ENCODE data around the gene PCDH1. TPM values are rescaled to one million over a fixed set of nuclear protein-coding genes. Genes with fewer than 3 reads are reported as not detected.
A peak's percentile ranks its signal among the peaks of the same experiment; 100 is the strongest.

Gene PCDH1
- total RNA-seq, 1 donor from 2014 or later, result 7.9 TPM

DNA sequence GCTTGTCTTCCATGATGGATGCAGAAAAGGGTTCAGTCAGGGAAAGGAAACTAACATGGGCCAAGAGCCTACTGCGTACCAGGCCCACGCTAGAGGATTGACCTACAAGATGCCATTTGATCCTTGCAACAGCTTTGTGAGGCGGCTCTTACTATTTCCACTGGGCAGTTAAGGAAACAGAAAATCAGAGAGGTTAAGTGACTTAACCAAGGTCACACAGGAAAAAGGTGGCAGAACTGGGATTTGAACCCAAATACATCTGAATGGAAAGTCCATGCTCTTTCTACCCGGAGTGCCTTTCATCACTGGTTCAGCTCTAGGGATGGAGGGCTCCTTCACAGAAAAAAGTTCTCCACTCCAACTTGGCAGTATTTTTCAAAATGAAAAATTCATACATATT, 50.0 kb downstream of the PCDH1 start:
- Mint-ChIP-seq H3K27me3 (ENCODE audit: unreplicated experiment) (no peaks in the 10 kb centered on the region), H3K4me1 (ENCODE audit: low read depth, unreplicated experiment) (peaks cover 2% of the 10 kb centered on the region), H3K27ac (ENCODE audit: unreplicated experiment) (no peak overlapping the region), H3K4me3 (ENCODE audit: unreplicated experiment) (no peak overlapping the region), H3K9me3 (ENCODE audit: unreplicated experiment) (peaks cover 3% of the 10 kb centered on the region), H3K36me3 (ENCODE audit: unreplicated experiment) (no peaks in the 10 kb centered on the region)
- no peak for DNase-seq
- TF ChIP-seq CTCF (IDR thresholded peaks at IDR 0.05; ENCODE audit: partially characterized antibody, unreplicated experiment), result no peak

DNA sequence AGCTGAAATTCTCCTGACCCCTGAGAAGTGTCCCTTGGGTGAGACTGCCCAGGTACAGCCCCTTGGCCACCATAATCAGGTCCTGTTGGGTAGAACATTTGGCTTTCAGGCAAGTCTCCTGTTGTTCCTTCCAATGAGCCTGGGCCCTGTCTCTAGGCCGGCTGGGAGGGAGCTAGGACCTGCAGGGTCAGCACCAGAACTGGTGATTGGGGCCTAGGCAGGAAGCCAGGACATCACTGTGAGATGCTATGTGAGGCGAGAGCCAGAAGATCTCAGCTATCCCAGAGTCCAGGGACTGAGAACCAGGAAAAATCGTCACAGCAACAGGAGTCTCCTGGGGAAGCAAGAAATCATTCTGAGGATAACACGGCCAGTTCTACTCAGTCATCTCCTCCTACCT, 51.5 kb downstream of the PCDH1 start:
- H3K4me1 Mint-ChIP-seq (ENCODE audit: low read depth, unreplicated experiment), result no peaks in the 10 kb centered on the region
- peaks cover 3% of the 10 kb centered on the region for H3K9me3 Mint-ChIP-seq (ENCODE audit: unreplicated experiment)
- H3K27me3 Mint-ChIP-seq (ENCODE audit: unreplicated experiment), result no peaks in the 10 kb centered on the region
- no peak for DNase-seq
- TF ChIP-seq CTCF (IDR thresholded peaks at IDR 0.05; ENCODE audit: partially characterized antibody, unreplicated experiment), result no peak
- no peak overlapping the region for H3K4me3 Mint-ChIP-seq (ENCODE audit: unreplicated experiment)
- H3K36me3 Mint-ChIP-seq (ENCODE audit: unreplicated experiment), result no peaks in the 10 kb centered on the region
- no peak overlapping the region for H3K27ac Mint-ChIP-seq (ENCODE audit: unreplicated experiment)

GRCh38 chr5:141825791-141826560, 52.2 kb downstream of the PCDH1 start:
- Mint-ChIP-seq H3K36me3 (ENCODE audit: unreplicated experiment) (no peaks in the 10 kb centered on the region), H3K27me3 (ENCODE audit: unreplicated experiment) (peaks cover 2% of the 10 kb centered on the region), H3K9me3 (ENCODE audit: unreplicated experiment) (peaks cover 1% of the 10 kb centered on the region), H3K4me1 (ENCODE audit: low read depth, unreplicated experiment) (no peaks in the 10 kb centered on the region), H3K4me3 (ENCODE audit: unreplicated experiment) (no peak overlapping the region), H3K27ac (ENCODE audit: unreplicated experiment) (no peak overlapping the region)
- no peak for DNase-seq
- TF ChIP-seq CTCF (IDR thresholded peaks at IDR 0.05; ENCODE audit: partially characterized antibody, unreplicated experiment), result peak; percentile 53

DNA sequence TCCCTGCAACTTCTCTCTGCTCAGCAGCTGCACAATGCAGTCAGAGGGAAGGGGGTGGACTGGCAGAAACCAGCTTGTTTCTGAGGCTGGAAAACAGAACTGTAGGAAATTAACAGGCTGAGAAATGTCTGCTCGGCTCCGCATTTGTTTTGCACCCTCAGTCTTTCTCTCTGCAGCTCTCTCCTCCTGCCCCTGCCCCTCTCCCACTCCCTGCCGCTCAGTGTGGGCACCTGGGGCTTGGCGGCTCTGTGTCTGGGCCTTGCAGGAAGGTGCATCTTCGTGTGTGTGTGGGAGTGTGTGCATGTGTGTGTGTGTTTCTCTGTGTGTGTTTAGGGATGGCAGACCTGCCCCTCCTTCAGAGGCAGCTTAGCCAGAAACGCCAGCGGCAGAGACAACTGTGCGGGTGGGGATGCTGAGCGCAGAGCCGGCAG, 53.0 kb downstream of the PCDH1 start:
- TF ChIP-seq CTCF (IDR thresholded peaks at IDR 0.05; ENCODE audit: partially characterized antibody, unreplicated experiment), result no peak
- DNase-seq, result no peak
- H3K27ac Mint-ChIP-seq (ENCODE audit: unreplicated experiment), result no peak overlapping the region
- H3K27me3 Mint-ChIP-seq (ENCODE audit: unreplicated experiment), result peaks cover 2% of the 10 kb centered on the region
- no peak overlapping the region for H3K4me3 Mint-ChIP-seq (ENCODE audit: unreplicated experiment)
- no peaks in the 10 kb centered on the region for H3K9me3 Mint-ChIP-seq (ENCODE audit: unreplicated experiment)
- no peaks in the 10 kb centered on the region for H3K36me3 Mint-ChIP-seq (ENCODE audit: unreplicated experiment)
- H3K4me1 Mint-ChIP-seq (ENCODE audit: low read depth, unreplicated experiment), result no peaks in the 10 kb centered on the region

- H3K4me3 Mint-ChIP-seq (ENCODE audit: unreplicated experiment), result no peak overlapping the region
- no peaks in the 10 kb centered on the region for H3K4me1 Mint-ChIP-seq (ENCODE audit: low read depth, unreplicated experiment)
- H3K36me3 Mint-ChIP-seq (ENCODE audit: unreplicated experiment), result no peaks in the 10 kb centered on the region
- no peak for TF ChIP-seq CTCF (IDR thresholded peaks at IDR 0.05; ENCODE audit: partially characterized antibody, unreplicated experiment)
- peaks cover 3% of the 10 kb centered on the region for H3K27me3 Mint-ChIP-seq (ENCODE audit: unreplicated experiment)
- DNase-seq, result no peak
- peaks cover 1% of the 10 kb centered on the region for H3K9me3 Mint-ChIP-seq (ENCODE audit: unreplicated experiment)
- H3K27ac Mint-ChIP-seq (ENCODE audit: unreplicated experiment), result no peak overlapping the region
These were observed 53.5 kb downstream of the PCDH1 start for GRCh38 chr5:141824717-141825116.

Measured in glutamatergic neuron (in vitro differentiated cells).